Breast epithelium (tissue), 3 donors: ENCODE measurements around the gene IQGAP2.

Source experiments
- POLR2A ChIP-seq: fragments of 450-650 bp; IDR thresholded peaks from one replicate; pipeline ENCODE4 v1.6.1; 2016; ENCODE audit warnings: antibody characterized with exemption, mild to moderate bottlenecking, moderate library complexity
- TF ChIP-seq, protein P1 (sequence below), 3 donors: fragments of 450-650 bp; IDR thresholded peaks; one replicate each; pipeline ENCODE4 v1.5.1; 2016 to 2017; ENCODE audit warnings: antibody characterized with exemption in 3 of 3, mild to moderate bottlenecking in 3 of 3, moderate library complexity in 3 of 3

DNA sequence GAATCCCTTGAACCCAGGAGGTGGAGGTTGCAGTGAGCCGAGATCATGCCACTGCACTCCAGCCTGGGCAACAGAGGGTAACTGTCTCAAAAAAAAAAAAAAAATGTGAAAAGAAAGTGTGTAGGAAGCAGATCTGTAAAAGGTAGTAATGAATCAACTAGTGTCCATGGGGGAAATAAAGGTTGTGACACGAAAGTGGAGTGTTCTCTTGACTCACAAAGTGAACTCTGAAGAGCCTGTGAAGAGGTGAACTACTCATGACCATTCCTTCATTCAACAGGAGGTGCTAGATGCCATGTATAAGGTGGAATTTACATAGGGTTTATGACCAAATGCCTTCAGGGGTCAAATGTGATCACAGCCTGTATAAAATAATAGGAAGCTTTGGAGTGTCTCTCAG lies 12.8 kb downstream of the IQGAP2 start:
- TF ChIP-seq, protein P1, sequence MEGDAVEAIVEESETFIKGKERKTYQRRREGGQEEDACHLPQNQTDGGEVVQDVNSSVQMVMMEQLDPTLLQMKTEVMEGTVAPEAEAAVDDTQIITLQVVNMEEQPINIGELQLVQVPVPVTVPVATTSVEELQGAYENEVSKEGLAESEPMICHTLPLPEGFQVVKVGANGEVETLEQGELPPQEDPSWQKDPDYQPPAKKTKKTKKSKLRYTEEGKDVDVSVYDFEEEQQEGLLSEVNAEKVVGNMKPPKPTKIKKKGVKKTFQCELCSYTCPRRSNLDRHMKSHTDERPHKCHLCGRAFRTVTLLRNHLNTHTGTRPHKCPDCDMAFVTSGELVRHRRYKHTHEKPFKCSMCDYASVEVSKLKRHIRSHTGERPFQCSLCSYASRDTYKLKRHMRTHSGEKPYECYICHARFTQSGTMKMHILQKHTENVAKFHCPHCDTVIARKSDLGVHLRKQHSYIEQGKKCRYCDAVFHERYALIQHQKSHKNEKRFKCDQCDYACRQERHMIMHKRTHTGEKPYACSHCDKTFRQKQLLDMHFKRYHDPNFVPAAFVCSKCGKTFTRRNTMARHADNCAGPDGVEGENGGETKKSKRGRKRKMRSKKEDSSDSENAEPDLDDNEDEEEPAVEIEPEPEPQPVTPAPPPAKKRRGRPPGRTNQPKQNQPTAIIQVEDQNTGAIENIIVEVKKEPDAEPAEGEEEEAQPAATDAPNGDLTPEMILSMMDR (IDR thresholded peaks at IDR 0.05), result no peak
- TF ChIP-seq POLR2A, result no peak
